ENCODE measurements around the gene ADCY3. TPM values are rescaled to one million over a fixed set of nuclear protein-coding genes. Genes with fewer than 3 reads are reported as not detected.

Gene ADCY3
- total and polyA plus RNA-seq, 10 donors: 36.5 to 61.5 (median 52.7) TPM

DNA sequence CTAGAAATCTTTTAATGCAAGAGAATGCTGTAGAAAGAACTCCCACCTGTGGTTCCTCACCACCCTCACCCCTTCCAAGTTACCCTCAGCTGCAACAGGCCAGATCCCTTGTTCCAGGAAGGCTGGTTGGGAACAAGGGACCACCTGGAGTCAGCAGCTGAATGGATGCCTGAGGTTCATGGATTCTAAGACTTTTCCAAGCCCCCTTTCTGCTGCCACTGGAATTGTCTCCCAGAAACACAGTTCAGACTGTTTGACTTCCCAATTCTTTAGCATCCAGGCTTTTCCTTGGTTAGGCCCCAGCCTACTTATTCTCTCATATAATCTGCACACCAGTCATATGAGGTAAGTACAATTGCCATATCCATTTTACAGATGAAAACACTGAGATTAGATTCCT, 8.0 kb upstream of the ADCY3 start:
- intact Hi-C loops (cut with DNase I; ENCODE audit: low total_unique reads): no loop called here
- DNase-seq: peak; percentile 22
- Histone ChIP-seq H3K36me3 (no peaks in the 10 kb centered on the region), H3K4me1 (peaks cover 0 to 21% (median 14%) of the 10 kb centered on the region in 6 donors), H3K27me3 (replicated peaks in 1 of 7) (peaks cover 0 to 11% (median 0%) of the 10 kb centered on the region in 7 donors), H3K27ac (no peak overlapping the region), H3K9me3 (no peaks in the 10 kb centered on the region), H3K4me3 (no peak overlapping the region)
- no peak for TF ChIP-seq POLR2AphosphoS5 (IDR thresholded peaks at IDR 0.05)
- no peak for TF ChIP-seq POLR2A (IDR thresholded peaks at IDR 0.05)
- no peak for TF ChIP-seq CTCF (IDR thresholded peaks at IDR 0.05 in 8 of 11, conservative IDR thresholded peaks at IDR 0.05 in 3 of 11)

DNA sequence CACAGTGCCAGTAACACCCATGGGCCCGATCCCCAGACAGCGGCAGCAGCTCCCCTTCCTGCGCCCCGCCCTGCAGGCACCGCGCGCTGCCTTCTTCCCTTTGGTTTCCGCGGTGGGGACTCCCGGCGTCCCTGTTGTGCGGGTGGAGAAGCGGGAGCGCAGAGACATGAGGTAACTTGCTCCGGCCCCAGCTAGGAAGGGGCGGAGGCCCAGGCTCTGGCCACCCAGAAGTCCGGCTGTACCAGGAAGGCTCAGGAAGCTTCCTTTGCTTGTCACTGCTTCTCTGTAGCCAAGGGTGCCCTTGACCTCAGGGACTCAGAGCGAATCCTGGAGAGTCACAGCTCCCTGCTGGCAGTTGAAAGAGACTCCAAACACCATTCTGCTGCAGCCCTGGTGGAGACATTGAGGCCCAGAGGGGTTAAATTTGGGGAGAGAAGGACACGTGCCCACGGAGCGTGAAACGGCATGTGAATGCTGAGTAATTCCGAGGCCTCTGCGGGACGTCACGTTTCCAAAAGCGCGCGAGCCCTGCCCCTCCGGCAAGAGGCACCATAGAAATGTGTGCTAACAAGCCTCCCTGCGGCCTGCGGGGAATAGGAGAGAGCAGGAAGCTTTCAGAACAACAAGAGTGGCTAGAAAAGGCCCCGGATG, 6.7 kb upstream of the ADCY3 start:
- Histone ChIP-seq H3K36me3 (no peaks in the 10 kb centered on the region), H3K9me3 (no peaks in the 10 kb centered on the region), H3K27ac (peak overlapping the region in 4 of 8 donors; percentile 13 to 67 (median 52)), H3K4me3 (peak overlapping the region in 5 of 8 donors; percentile 7 to 56 (median 19)), H3K27me3 (replicated peaks in 1 of 7) (peaks cover 0 to 11% (median 0%) of the 10 kb centered on the region in 7 donors), H3K4me1 (peaks cover 0 to 21% (median 14%) of the 10 kb centered on the region in 6 donors)
- peak; percentile 81 for DNase-seq
- intact Hi-C loops (cut with DNase I; ENCODE audit: low total_unique reads): no loop called here
- WGBS, 5 donors: 7 to 17% (median 14%) methylated on average over 20 to 33 of the region's 33 CpGs
- TF ChIP-seq POLR2A (IDR thresholded peaks at IDR 0.05): no peak
- TF ChIP-seq POLR2AphosphoS5 (IDR thresholded peaks at IDR 0.05): peak in 2 of 3 donors; percentile 43 to 57
- TF ChIP-seq CTCF (IDR thresholded peaks at IDR 0.05 in 8 of 11, conservative IDR thresholded peaks at IDR 0.05 in 3 of 11): no peak

DNA sequence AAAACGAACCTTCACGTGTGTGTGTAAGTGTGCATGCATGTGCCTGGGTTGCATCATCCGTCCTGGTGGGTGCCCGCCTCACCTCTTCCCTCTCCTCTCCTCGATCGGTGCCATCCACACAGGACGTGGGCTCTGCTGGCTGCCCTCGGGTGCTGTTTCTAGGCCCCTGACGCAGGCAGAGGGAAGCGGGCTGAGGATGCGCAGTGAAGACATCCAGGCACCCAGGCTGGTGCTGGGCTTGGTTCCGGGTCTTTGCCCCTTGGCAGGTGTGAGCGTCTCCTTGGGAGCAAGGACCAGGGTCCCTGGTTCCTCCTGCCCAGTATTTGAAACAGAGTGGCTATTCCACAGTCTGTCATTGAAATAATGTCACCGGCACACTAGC, 6.2 kb upstream of the ADCY3 start:
- Histone ChIP-seq H3K27me3 (replicated peaks in 1 of 7) (peaks cover 0 to 13% (median 0%) of the 10 kb centered on the region in 7 donors), H3K27ac (peak overlapping the region in 4 of 8 donors; percentile 13 to 67 (median 52)), H3K4me1 (peaks cover under 1 to 22% (median 14%) of the 10 kb centered on the region in 6 donors), H3K4me3 (peak overlapping the region in 5 of 8 donors; percentile 7 to 56 (median 19)), H3K36me3 (no peaks in the 10 kb centered on the region), H3K9me3 (no peaks in the 10 kb centered on the region)
- no peak for TF ChIP-seq POLR2A (IDR thresholded peaks at IDR 0.05)
- TF ChIP-seq CTCF (IDR thresholded peaks at IDR 0.05 in 8 of 11, conservative IDR thresholded peaks at IDR 0.05 in 3 of 11): no peak
- TF ChIP-seq POLR2AphosphoS5 (IDR thresholded peaks at IDR 0.05): no peak
- WGBS, 5 donors: 61 to 74% (median 68%) methylated on average over 11 to 14 of the region's 14 CpGs
- intact Hi-C loops (cut with DNase I; ENCODE audit: low total_unique reads): no loop called here
- DNase-seq: peak; percentile 69

- no peak for DNase-seq
- Histone ChIP-seq H3K9me3 (no peaks in the 10 kb centered on the region), H3K36me3 (no peaks in the 10 kb centered on the region), H3K27me3 (replicated peaks in 1 of 7) (peaks cover 0 to 17% (median 0%) of the 10 kb centered on the region in 7 donors), H3K4me1 (peaks cover 4 to 23% (median 17%) of the 10 kb centered on the region in 6 donors), H3K4me3 (no peak overlapping the region), H3K27ac (no peak overlapping the region)
- no peak for TF ChIP-seq POLR2AphosphoS5 (IDR thresholded peaks at IDR 0.05)
- no peak for TF ChIP-seq CTCF (IDR thresholded peaks at IDR 0.05 in 8 of 11, conservative IDR thresholded peaks at IDR 0.05 in 3 of 11)
- no peak for TF ChIP-seq POLR2A (IDR thresholded peaks at IDR 0.05)
- 91 to 93% (median 92%) methylated on average over 10 of the region's 10 CpGs for whole genome bisulfite sequencing, 5 donors
- intact Hi-C loops (cut with DNase I; ENCODE audit: low total_unique reads): no loop called here
Measured at GRCh38 chr2:24925815-24926214, 5.8 kb upstream of the ADCY3 start.
